Osteoblast (primary cell): Measurements from ENCODE around the gene MGAT4C. TPM values are rescaled to one million over a fixed set of nuclear protein-coding genes. Genes with fewer than 3 reads are reported as not detected.

ENCODE experiments used
- DNase-seq: peaks from one replicate; pipeline ENCODE4 v3.0.0; 2011; ENCODE audit warnings: low spot score, mixed read lengths; ENCODE audit not compliant: insufficient read length; ENCODE audit errors: missing footprints
- H2AFZ ChIP-seq: 2 replicates; pipeline ENCODE4 v1.6.0; 2011; ENCODE audit warnings: mild to moderate bottlenecking, low read length
- H3K27ac ChIP-seq: 2 replicates; pipeline ENCODE4 v1.5.1; 2011; ENCODE audit warnings: mild to moderate bottlenecking, low read depth, low read length, moderate library complexity
- H3K27me3 ChIP-seq: 2 replicates; pipeline ENCODE4 v1.6.0; 2012; ENCODE audit warnings: mild to moderate bottlenecking, control low read depth, inconsistent platforms, low read length, moderate library complexity; ENCODE audit not compliant: insufficient read depth
- H3K36me3 ChIP-seq: 2 replicates; pipeline ENCODE4 v1.5.1; 2011; ENCODE audit warnings: mild to moderate bottlenecking, low read length, control low read depth, moderate library complexity; ENCODE audit not compliant: insufficient read depth
- H3K4me1 ChIP-seq: 2 replicates; pipeline ENCODE4 v1.5.1; 2011; ENCODE audit warnings: mild to moderate bottlenecking, low read length, control low read depth, moderate library complexity; ENCODE audit not compliant: insufficient read depth
- H3K4me2 ChIP-seq: 2 replicates; pipeline ENCODE4 v1.6.0; 2011; ENCODE audit warnings: mild to moderate bottlenecking, low read length; ENCODE audit not compliant: insufficient read depth
- H3K4me3 ChIP-seq: fragments of 200-600 bp; sonication (generic); 3 replicates; pipeline ENCODE4 v1.5.1; 2012; ENCODE audit warnings: mild to moderate bottlenecking, low read length, inconsistent platforms; ENCODE audit not compliant: insufficient read depth
- H3K79me2 ChIP-seq: 2 replicates; pipeline ENCODE4 v1.6.0; 2012; ENCODE audit warnings: mild to moderate bottlenecking, low read length, control low read depth, inconsistent platforms; ENCODE audit not compliant: insufficient read depth
- H3K9me3 ChIP-seq: 2 replicates; pipeline ENCODE4 v1.5.1; 2011; ENCODE audit warnings: low read depth, low read length, control low read depth
- H4K20me1 ChIP-seq: 2 replicates; pipeline ENCODE4 v1.6.0; 2012; ENCODE audit warnings: mild to moderate bottlenecking, low read length, control low read depth; ENCODE audit not compliant: insufficient read depth
- total RNA-seq: library from RNA; depleted of rRNA; stranded (reverse); fragments of >200 nt; gene quantifications from 2 replicates; pipeline ENCODE4 v1.2.3, GENCODE V29; 2012
- TF ChIP-seq, protein P1 (sequence below): IDR thresholded peaks from 2 replicates; pipeline ENCODE4 v1.5.1; 2011; ENCODE audit warnings: mild to moderate bottlenecking, low read depth, low read length, moderate library complexity; ENCODE audit errors: extremely low read depth

Gene MGAT4C
- total RNA-seq, 1 donor, result not detected

DNA sequence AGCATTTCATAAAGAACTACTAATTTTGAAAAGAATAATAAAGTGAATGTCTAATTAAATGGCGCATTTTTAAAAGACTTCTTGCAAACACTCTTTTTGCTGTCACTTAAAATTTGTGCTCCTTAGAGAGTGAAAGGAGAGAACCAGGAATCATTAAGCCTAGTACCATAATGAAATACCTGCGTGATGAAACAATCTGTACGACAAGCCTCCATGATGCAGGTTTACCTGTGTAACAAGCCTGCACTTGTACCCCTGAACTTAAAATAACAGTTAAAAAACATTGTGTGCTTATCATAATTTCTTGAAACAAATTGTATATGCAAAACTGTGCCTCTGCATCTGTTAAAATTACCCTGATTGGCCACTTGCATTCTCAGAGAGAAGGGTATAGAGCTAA lies 108.1 kb downstream of the MGAT4C start:
- H3K27me3 ChIP-seq, result no peaks in the 10 kb centered on the region
- H3K36me3 ChIP-seq, result no peaks in the 10 kb centered on the region
- no peak overlapping the region for H3K4me3 ChIP-seq
- H3K9me3 ChIP-seq, result no peaks in the 10 kb centered on the region
- no peaks in the 10 kb centered on the region for H3K4me1 ChIP-seq
- no peaks in the 10 kb centered on the region for H4K20me1 ChIP-seq
- H2AFZ ChIP-seq, result no peak overlapping the region
- H3K79me2 ChIP-seq, result no peaks in the 10 kb centered on the region
- H3K27ac ChIP-seq, result no peak overlapping the region
- H3K4me2 ChIP-seq, result no peak overlapping the region
- TF ChIP-seq, protein P1, sequence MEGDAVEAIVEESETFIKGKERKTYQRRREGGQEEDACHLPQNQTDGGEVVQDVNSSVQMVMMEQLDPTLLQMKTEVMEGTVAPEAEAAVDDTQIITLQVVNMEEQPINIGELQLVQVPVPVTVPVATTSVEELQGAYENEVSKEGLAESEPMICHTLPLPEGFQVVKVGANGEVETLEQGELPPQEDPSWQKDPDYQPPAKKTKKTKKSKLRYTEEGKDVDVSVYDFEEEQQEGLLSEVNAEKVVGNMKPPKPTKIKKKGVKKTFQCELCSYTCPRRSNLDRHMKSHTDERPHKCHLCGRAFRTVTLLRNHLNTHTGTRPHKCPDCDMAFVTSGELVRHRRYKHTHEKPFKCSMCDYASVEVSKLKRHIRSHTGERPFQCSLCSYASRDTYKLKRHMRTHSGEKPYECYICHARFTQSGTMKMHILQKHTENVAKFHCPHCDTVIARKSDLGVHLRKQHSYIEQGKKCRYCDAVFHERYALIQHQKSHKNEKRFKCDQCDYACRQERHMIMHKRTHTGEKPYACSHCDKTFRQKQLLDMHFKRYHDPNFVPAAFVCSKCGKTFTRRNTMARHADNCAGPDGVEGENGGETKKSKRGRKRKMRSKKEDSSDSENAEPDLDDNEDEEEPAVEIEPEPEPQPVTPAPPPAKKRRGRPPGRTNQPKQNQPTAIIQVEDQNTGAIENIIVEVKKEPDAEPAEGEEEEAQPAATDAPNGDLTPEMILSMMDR, result no peak
- no peak for DNase-seq

DNA sequence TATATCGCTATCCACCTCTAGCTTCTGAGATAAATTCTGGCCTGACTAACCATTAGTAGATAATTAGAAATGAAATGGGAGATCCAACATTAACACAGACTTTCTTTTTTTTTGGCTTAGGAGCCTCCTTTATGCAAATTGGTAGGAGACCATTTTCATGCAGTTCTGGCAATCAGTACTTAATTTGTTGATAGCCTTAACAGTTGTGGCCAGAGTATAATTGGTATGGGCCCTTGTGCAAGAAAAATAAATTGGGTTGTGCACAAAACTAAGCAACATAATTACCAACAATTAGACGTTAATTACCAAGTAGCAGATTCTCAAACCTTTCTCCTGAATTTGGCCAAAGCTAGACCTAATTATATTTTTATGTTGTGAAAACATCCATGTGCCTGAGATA lies 111.0 kb downstream of the MGAT4C start:
- Histone ChIP-seq H3K36me3 (no peaks in the 10 kb centered on the region), H3K4me3 (no peak overlapping the region), H4K20me1 (no peaks in the 10 kb centered on the region), H3K79me2 (no peaks in the 10 kb centered on the region), H3K4me1 (no peaks in the 10 kb centered on the region), H3K27me3 (no peaks in the 10 kb centered on the region), H2AFZ (no peak overlapping the region), H3K9me3 (no peaks in the 10 kb centered on the region), H3K4me2 (no peak overlapping the region), H3K27ac (no peak overlapping the region)
- TF ChIP-seq, protein P1, result no peak
- no peak for DNase-seq

DNA sequence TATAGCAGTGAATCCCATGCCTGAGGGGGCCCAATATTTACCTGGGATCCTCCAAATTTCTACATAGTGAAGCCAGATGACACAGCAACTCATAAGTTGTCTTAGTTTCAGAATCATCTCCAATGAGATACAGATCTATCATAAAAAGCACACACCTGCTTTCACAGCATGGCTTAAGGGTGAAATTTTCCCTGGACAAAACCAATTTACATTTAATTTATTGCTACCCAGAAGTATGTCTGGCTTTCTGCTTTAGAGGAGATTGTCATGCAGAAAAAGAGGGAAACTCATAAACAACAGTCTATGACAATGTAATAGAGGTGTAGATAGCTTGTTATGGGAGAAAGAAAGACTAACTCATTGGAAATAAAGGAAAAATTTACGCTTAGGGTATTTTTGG lies 113.0 kb downstream of the MGAT4C start:
- TF ChIP-seq, protein P1, result no peak
- H3K9me3 ChIP-seq, result no peaks in the 10 kb centered on the region
- H3K4me2 ChIP-seq, result no peak overlapping the region
- no peaks in the 10 kb centered on the region for H3K79me2 ChIP-seq
- H3K4me3 ChIP-seq, result no peak overlapping the region
- no peaks in the 10 kb centered on the region for H3K4me1 ChIP-seq
- H3K27ac ChIP-seq, result no peak overlapping the region
- DNase-seq, result no peak
- H4K20me1 ChIP-seq, result no peaks in the 10 kb centered on the region
- no peaks in the 10 kb centered on the region for H3K27me3 ChIP-seq
- no peak overlapping the region for H2AFZ ChIP-seq
- H3K36me3 ChIP-seq, result no peaks in the 10 kb centered on the region

DNA sequence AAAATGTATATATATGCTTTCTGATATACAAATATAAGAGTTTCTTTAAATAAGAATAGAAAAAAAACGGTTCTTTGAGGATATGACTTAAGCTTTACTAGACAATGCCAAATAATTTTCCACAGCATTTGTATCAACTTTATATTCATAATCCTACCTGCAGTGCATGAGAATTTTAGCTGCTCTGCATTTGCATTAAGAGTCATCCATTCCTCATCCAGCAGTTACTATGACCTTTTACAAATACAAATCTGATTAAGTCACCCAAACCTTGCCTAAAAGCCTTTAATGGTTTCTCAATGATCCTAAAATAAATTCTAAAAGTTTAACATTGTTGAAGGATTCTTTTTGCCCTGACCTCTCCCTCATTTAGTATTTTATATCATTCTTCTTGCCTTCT lies 116.5 kb downstream of the MGAT4C start:
- H3K4me3 ChIP-seq, result no peak overlapping the region
- no peak overlapping the region for H2AFZ ChIP-seq
- H3K36me3 ChIP-seq, result no peaks in the 10 kb centered on the region
- TF ChIP-seq, protein P1, result no peak
- H3K27ac ChIP-seq, result no peak overlapping the region
- H3K4me1 ChIP-seq, result peaks cover 3% of the 10 kb centered on the region
- no peak for DNase-seq
- H3K4me2 ChIP-seq, result no peak overlapping the region
- H3K27me3 ChIP-seq, result no peaks in the 10 kb centered on the region
- no peaks in the 10 kb centered on the region for H3K79me2 ChIP-seq
- H3K9me3 ChIP-seq, result no peaks in the 10 kb centered on the region
- H4K20me1 ChIP-seq, result no peaks in the 10 kb centered on the region
